HG03064 (cell line): ENCODE data around the gene RAB6A.
"Not testable (repeated sequence)": the region's sequence is repeated elsewhere in the genome, so short reads cannot be mapped to it uniquely, and the experiment has no call there.

ENCODE experiments used
- ATAC-seq: cut with Tn5 transposase; IDR thresholded peaks from one replicate; pipeline ENCODE4 v1.9.1; 2021; ENCODE audit warnings: low read depth; ENCODE audit not compliant: unreplicated experiment

Gene RAB6A

DNA sequence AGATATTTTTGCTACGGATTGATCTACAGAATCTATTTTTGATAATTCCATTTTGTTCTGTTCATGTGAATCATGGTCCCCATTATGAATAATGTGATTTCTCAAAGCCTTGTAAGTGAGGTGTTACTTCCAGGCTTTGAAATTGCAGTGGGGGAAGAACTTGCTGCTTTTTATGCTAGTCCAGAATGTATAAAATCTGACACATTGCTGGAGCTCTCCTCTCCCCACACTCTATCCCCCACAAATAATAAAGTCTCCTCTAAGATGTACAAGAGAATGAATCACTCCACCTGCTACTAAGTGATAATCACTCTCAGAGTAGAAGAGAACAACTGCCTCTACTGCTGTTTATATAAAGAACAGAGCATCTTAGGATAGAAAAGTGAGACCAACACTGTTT, 5.9 kb upstream of the RAB6A start:
- ATAC-seq = no peak

DNA sequence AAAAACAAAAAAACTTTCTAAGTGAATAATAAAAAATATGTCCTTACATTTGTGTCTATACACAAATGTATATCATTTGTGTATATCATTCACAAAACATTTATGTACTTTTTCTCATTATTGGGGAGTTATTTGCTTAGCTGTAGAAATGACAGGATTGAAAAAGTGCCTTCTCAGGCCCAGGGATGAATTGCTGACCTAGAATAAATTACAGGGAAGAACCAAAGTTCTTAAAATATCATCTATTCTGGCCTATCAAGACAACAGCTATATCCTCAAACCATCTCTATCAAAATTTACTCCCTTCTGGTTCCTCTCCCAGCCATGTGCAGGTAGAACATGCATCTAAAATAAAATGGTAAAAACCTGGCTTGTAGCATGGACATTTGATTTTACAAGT, 1.9 kb upstream of the RAB6A start:
- ATAC-seq = no peak

DNA sequence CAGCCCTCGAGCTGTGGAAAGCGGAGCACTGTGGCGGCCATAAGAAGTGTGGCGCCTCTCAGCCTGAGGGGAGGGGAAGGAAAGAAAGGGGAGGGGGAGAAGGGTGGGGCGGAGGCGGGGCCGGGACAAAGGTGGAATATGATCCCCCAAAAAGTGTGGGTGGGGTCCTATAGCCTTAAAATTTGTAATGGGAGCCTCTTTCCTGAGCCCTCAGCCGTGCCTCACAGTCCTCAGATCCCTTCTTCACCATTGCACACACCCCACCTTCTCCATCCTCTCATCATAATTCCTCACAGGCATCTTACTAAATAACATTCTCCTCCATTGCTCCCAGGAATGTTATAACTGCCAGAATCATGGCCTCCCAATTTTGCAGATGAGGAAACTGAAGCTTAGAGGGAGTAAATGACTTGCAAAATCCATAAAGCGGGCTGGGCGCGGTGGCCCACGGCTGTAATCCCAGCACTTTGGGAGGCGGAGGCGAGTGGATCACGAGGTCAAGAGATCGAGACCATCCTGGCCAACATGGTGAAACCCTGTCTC, 600 bp upstream of the RAB6A start:
- no peak for ATAC-seq

DNA sequence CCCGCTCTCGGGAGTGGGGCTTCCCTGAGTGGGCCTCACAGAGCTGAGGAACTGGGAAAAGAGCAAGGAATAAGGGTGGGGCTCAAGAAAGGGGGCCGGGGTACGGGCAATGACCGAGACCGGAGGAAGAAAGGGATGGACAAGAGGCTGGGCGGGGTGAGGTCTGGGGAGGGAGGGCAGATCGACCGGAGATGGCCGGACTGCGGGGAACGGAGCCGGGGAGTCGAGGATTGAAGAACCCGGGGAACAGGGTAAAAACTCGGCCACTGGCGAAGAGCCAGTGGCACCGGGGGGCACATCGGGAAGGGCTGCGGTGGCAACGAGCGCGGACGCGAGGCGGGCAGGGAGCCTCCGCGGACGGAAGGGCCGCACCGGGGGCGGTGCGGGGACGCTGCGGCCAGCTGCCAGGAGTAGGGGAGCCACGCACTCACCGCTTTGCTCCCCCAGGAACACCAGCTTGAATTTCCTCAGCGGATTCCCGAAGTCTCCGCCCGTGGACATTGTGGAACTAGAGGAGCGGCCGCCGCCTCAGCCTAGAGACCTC, 667 bp downstream of the RAB6A start:
- ATAC-seq = peak; percentile 9

DNA sequence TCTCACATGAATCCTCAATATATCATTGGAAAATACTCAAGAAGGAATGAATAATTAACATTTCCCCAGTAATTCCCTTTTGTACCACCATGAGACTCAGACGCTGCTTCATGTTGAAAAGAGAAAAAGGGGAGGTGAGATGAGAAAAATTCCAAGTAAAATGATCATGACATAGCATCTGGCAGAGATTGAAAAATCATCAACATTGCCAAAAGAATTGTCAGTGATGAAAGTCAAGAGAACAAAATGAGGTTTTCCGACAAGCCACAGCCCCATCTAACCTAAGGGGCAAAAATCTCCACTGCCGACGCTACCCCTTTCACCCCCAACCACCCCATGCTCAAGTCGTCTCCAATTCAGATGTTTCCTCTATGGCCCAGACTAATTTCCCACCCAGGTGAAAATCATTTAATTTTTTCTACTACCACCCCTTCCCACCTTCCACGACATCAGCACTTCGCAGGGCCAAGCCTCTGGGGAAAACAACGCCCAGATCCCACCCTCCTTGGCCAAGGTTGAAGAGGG, 1.2 kb downstream of the RAB6A start:
- no peak for ATAC-seq

DNA sequence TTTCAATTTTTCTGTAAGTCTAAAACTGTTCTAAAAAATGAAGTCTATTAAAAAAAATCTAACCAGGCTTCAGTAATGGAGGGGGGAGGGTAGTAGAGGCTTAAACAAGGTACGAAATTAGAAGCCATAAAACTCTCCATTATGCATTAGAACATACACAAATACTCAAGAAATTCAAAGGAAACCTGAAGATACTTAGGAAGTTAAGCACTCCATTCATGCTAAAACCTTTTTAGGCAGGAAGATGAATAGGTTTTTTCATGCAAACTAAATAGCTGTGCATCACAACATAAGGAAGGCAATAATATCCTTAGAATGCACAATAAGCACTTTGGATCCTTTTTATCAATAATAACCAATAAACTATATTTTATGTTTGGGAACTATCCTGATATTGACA, 2.4 kb downstream of the RAB6A start:
- ATAC-seq = no peak

DNA sequence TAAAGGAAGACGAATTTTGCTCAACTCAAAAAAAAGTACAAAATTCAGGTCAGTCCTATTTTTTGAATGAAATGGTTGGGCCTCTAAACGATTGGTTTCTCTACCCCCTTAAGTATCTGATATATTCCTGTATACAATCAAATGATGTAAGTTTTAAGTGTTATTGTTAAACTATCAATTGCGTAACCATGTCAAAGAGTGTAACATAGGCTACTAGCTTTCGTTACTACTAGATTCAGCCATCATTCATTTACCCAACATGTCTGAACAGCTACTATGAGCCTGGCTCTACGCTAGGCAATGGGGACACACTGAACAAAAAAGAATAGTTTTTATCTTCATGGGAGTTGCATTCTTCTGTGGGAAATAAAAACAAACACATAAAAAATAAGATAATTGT, 3.3 kb downstream of the RAB6A start:
- ATAC-seq = no peak

DNA sequence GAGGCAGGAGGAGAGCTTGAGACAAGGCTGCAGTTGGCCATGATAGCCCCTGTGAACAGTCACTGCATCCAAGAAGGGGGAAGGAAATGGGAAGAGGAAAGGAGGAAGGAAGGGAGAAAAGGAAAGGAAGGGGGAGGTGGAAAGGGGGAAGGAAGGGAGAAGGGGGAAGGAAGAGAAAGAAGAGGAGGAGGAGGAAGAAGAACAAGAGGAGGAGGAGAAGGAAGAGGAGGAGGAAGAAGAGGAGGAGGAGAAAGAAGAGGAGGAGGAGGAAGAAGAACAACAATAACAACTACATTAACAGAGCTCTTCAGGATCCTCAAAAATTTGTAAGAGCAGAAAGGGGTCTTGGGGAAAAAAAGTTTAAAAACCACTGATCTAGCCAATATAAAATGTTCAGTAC, 5.2 kb downstream of the RAB6A start:
- no peak for ATAC-seq

DNA sequence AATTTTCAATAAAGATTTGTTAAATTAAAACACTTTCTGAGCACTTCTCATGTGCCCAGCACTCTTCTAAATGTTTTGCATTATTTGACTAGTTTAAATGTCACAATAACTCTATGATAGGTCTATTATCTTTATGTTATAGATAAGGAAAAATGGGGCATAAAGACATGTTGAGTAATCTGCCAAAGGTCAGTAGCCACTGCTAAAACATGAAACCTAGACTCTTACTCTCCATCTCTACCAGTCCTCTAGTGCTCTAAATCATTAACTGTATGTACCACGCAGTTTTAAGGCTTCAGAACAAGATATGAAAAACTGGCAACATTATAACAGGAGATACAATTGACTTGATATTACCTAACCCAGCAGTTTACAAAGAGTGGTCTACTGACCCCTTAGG, 6.9 kb downstream of the RAB6A start:
- ATAC-seq = no peak

DNA sequence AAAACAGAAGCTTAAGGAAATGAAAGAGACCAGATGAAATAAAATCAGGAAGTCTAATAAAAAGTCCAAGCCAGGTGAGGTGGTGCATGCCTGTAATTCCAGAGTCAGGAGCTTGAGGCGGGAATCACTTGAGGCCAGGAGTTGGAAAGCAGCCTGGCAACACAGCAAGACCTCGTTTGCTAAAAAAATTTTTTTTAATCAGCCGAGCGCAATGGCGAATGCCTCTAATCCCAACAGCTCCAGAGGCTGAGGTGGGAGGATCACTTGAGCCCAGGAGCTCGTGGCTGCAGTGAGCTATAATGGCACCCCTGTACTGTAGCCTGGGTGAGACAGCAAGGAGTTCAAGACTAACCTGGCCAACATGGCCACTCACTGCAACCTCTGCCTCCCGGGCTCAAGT, 8.0 kb downstream of the RAB6A start:
- ATAC-seq = no peak

DNA sequence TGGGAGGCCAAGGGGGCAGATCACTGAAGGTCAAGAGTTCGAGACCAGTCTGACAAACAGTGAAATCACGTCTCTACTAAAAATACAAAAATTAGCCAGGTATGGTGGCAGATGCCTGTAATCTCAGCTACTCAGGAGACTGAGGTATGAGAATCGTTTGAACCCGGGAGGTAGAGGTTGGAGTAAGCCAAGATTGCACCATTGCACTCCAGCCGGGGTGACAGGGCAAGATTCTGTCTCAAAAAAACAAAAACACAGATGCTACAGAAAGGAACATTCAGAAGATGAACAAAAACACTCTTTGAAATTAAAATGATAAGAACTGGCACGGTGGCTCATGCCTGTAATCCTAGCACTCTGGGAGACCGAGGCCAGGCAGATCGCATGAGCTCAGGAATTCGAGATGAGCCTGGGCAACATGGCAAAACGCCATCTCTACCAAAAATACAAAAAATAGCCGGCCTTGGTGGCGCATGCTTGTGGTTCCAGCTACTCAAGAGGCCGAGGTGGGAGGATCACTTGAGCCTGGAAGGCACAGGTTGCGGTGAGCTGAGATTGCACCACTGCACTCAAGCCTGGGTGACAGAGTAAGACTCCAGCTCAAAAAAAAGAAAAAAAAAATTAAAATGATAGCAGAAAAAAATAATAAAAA, 8.5 kb downstream of the RAB6A start:
- no peak for ATAC-seq

DNA sequence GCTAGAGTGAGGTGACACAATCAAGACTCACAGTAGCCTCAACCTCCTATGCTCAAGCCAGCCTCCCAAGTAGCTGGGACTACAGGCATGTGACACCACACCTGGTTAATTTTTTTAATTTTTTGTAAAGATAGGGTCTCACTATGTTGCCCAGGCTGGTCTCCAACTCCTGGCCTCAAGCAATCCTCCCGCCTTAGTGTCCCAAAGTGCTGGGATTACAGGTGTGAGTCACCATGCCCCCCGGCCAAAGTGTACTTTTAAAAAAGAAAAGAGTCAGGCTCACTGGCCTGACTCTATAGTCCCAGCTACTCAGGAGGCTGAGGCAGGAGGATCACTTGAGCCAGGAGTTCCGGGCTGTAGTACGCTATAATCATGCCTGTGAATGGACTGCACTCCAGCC, 10.0 kb downstream of the RAB6A start:
- not testable (repeated sequence) for ATAC-seq

DNA sequence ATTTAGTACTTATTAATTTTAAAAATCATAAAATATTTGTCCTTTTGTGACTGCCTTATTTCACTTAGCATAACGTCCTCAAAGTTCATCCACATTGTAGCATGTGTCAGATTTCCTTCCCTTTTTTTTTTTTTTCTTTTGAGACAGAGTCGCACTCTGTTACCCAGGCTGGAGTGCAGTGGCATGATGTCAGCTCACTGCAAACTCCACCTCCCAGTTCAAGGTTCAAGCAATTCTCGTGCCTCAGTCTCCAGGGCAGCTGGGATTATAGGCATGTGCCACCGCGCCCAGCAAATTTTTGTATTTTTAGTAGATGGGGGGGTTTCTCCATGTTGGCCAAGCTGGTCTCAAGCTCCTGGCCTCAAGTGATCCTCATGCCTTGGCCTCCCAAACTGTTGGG, 10.6 kb downstream of the RAB6A start:
- ATAC-seq = no peak

DNA sequence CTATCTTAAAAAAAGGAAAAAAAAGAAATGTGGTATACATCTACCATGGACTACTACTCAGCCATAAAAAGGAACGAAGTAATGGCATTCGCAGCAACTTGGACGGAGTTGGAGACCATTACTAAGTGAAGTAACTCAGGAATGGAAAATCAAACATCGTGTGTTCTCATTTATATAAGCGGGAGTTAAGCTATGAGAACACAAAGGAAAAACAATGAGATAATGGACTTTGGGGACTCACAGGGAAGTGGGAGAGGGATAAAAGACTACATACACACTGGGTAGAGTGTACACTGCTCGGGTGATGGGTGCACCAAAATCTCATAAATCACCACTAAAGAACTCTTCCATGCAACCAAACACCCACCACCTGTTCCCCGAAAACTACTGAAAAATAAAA, 11.8 kb downstream of the RAB6A start:
- ATAC-seq = no peak

DNA sequence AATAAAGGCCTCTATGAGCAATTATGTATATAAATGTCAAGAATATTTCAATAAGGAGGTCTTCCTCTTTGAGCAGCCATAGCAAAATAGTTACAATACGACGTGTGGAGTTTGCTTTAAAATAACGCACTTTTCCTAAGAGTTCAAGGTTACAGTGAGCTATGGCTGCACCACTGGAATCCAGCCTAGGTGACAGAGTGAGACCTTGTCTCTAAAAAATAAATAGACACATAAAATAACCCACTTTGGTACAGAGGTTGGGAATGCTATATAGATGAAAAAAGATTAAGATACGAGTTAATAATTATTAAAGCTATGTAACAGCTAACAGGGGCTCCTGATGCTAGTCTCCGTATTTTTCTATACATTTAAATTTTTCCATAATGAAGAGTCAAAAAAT, 12.6 kb downstream of the RAB6A start:
- no peak for ATAC-seq

DNA sequence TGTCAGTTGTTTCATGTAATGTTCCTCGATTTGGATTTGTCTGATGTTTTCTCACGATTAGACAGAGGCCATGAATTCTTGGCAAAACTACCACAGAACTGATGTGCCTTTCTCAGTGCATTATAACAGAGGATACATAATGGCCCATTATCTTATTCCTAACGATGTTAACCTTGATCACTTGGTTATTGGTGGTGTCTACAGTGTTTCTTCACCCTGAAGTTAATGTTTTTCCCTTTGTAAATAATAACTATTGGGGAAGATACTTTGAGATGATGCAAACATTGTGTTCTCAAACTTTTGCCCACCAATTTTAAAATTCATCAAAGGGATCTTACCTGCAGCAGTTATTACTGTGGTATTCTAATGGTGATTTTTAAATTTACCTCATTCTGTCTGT, 13.1 kb downstream of the RAB6A start:
- ATAC-seq = no peak

DNA sequence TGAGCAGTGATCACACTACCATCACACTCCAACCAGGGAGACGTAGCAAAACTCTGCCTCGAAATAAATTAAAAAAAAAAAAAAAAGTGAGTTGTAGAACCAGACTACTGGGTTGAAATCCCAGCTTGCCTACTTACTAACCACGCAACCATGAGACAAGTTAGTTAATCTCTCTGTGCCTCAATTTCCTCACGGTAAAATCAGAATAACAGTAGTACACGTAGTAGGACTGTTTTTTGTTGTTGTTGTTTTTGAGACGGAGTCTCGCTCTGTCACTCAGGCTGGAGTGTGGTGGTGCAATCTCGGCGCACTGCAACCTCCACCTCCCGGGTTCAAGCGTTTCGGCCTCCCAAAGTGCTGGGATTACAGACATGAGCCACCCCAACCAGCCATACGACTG, 14.2 kb downstream of the RAB6A start:
- no peak for ATAC-seq

DNA sequence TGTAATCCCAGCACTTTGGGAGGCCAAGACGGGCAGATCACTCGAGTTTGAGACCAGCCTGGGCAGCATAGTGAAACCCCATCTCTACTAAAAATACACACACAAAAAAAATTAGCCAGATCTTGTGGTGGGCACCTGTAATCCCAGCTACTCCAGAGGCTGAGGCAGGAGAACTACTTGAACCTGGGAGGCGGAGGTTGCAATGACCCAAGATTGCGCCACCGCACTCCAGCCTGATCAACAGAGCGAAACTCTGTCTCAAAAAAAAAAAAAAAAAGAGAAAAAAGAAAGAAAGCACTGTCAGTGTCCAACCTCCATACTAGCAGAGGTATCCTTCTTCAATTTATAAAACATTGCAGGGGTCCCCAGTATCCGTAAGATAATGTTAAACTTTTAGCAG, 17.8 kb downstream of the RAB6A start:
- no peak for ATAC-seq

DNA sequence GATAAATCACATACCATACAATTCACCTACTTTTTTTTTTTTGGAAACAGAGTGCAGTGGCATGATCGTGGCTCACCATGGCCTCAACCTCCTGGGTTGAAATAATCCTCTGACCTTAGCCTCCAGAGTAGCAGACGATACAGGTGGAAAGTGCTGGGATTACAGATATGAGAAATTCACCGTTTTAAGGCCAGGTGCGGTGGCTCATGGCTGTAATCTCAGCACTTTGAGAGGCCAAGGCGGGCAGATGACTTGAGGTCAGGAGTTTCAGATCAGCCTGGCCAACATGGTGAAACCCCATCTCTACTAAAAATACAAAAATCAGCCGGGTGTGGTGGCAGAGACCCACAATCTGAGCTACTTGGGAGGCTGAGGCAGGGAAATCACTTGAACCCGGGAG, 24.9 kb downstream of the RAB6A start:
- ATAC-seq = not testable (repeated sequence)

DNA sequence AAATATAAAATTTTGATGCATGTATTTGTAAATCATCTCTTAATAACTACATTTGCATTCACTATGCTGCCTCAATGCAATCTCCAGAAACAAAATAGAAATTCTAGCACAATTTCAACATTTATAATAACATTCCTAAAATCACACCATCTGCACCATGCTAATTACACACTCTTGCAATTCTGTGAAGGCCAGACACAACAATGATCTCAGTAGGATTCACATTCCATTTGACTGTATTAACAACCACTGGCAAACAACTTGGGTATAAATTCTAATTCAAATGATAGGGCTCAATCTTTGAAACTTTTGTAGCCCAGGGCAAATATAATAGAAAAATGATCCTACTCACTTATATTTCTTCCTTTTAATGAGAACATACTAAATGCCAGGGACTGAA, 25.9 kb downstream of the RAB6A start:
- ATAC-seq = no peak

DNA sequence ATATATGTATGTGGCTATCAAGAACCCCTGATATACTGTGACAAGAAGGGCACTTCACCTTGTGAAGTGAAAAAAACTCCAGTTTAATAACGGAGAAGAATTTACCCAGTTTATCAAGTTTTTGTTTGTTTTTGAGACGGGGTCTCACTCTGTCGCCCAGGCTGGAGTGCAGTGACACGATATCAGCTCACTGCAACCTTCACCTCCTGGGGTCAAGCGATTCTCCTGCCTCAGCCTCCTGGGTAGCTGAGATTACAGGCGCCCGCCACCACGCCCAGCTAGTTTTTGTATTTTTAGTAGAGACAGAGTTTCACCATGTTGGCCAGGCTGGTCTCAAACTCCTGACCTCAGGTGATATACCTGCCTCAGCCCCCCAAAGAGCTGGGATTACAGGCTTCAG, 26.9 kb downstream of the RAB6A start:
- not testable (repeated sequence) for ATAC-seq

DNA sequence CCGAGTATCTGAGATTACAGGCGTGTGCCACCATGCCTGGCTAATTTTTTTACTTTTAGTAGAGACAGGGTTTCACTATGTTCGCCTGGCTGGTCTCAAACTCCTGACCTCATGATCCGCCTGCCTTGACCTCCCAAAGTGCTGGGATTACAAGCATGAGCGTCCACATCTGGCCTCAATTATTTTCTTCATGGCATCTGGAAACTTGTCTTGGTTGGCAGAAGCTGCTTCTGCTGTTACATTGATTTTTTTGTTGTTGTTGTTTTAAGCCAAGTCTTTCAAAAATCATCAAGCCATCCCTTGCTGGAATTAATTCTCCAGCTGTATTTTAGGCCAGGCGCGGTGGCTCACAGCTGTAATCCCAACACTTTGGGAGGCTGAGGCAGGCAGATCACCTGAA, 27.9 kb downstream of the RAB6A start:
- not testable (repeated sequence) for ATAC-seq
